ENCODE results near the gene RBCK1.

GRCh38 chr20:385448-385847 lies 22.7 kb upstream of the RBCK1 start:
- TF ChIP-seq CTCF (IDR thresholded peaks at IDR 0.05) (no peak), POLR2A (IDR thresholded peaks at IDR 0.05) (no peak)

All from testis (tissue), 2 donors.